Esophagus muscularis mucosa (tissue), 3 donors: ENCODE results near the gene RXRA.

ENCODE experiments used
- CTCF ChIP-seq, 3 experiments: fragments of 200-600 bp in 2 of 3; fragments of 450-650 bp in 1 of 3; sonication (generic) in 2 of 3; IDR thresholded peaks; one replicate each; pipeline ENCODE4 v1.5.1; 2017 to 2019; ENCODE audit warnings: antibody characterized with exemption in 3 of 3, mild to moderate bottlenecking in 2 of 3, moderate library complexity in 1 of 3
- EP300 ChIP-seq: sonication (generic); formaldehyde crosslinking; IDR thresholded peaks from one replicate; pipeline ENCODE4 v1.6.1; 2017; ENCODE audit warnings: antibody characterized with exemption

GRCh38 chr9:134378901-134379338, 52.7 kb downstream of the RXRA start:
- TF ChIP-seq CTCF (IDR thresholded peaks at IDR 0.05) (no peak), EP300 (no peak)
